Motor neuron (in vitro differentiated cells): ENCODE results near the gene SLC37A1. TPM values are rescaled to one million over a fixed set of nuclear protein-coding genes. Genes with fewer than 3 reads are reported as not detected.

Experiments
- ATAC-seq, 8 experiments: fragments of 200-7000 bp; cut with Tn5 transposase; replicated peaks in 6 of 8; 2 replicates each; pipeline ENCODE4 v1.8.0; 2021; ENCODE audit warnings: mild to moderate bottlenecking in 8 of 8, moderate library complexity in 8 of 8
- H3K27ac ChIP-seq, 2 donors: fragments of 250-450 bp; sonication (Bioruptor Pico); 2 replicates each; pipeline ENCODE4 v1.9.0; 2021; ENCODE audit warnings: antibody characterized with exemption in 2 of 2, mild to moderate bottlenecking in 2 of 2, moderate library complexity in 1 of 2
- H3K4me1 ChIP-seq, 2 donors: fragments of 250-450 bp; sonication (Bioruptor Pico); replicated peaks in 1 of 2; 2 replicates each; pipeline ENCODE4 v1.6.1; 2021; ENCODE audit warnings: antibody characterized with exemption in 2 of 2, mild to moderate bottlenecking in 2 of 2, moderate library complexity in 1 of 2
- H3K4me3 ChIP-seq, 5 donors: fragments of 250-450 bp; sonication (Bioruptor Pico); 2 replicates each; pipeline ENCODE4 v1.9.0; 2021; ENCODE audit warnings: antibody characterized with exemption in 5 of 5, mild to moderate bottlenecking in 5 of 5, moderate library complexity in 4 of 5
- WGBS, 10 experiments: fragments of 450-650 bp; shearing (Covaris generic); methylation state at CpG; one replicate each; pipeline ENCODE4 v1.0.0; 2022; 5-methylcytosine and 5-hydroxymethylcytosine counted together
- in situ Hi-C, 9 experiments: fragments of 400-800 bp; cut with MboI; loops; one replicate each; pipeline ENCODE4 v1.15.0; 2021; ENCODE audit warnings: low sequenced_read_pairs in 9 of 9, low pct_unique_long_range_greater_than_20kb in 2 of 9; ENCODE audit not compliant: unreplicated experiment in 9 of 9
- total RNA-seq, 8 experiments: library from RNA; unstranded; fragments of 300-600 nt; gene quantifications; 2 replicates each; pipeline versions ENCODE4 v1.2.3 to v1.2.4, GENCODE V29; 2022

The SLC37A1 gene
- total RNA-seq, 8 experiments from 2014 or later, result 0.71 to 49.0 (median 14.1) TPM

DNA sequence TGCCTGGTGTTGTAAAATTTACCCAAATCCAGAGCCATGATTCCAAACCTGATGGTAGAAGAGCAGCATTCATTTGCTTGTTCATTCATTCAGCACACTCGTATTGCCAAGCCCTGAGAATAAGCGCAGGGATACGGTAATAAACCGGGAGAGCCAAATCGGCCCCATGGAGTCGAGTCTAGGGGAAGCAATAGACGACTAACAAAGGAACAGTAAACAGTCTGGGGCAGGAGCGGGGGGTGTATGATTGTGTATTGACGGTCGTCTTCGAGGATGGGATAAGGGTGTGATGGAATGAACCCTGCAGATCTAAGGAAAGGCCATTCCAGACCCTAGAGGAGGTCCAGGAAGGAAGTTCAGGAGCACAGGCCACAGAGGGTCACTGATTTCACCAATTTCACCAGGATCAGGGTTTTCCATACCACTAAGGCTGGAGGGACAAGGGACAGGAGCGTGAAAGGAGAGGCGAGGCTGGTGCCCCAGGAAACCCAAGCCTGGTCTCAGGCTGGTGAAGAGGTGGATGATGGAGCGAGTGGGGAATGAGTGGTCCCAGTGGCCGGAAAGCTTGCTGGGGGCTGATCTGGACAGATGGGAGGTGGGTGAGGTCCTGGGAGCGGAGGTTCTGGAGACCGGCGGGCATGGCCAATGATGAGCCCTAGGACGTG, 78.6 kb downstream of the SLC37A1 start:
- Histone ChIP-seq H3K4me3 (no peak overlapping the region), H3K27ac (no peak overlapping the region), H3K4me1 (peaks cover 6 to 10% of the 10 kb centered on the region in 2 donors)
- in situ Hi-C loops, result loop anchor here in 2 of 9 experiments (25.0 kb wide), 2 partner anchors 220 to 245 kb away; no protein-coding TSS in a partner anchor
- ATAC-seq, result no peak
- WGBS, 10 experiments, result 41 to 94% (median 74%) methylated on average over 3 to 13 of the region's 19 CpGs; no CpG with 5 or more reads in 2 of the 10 experiments

DNA sequence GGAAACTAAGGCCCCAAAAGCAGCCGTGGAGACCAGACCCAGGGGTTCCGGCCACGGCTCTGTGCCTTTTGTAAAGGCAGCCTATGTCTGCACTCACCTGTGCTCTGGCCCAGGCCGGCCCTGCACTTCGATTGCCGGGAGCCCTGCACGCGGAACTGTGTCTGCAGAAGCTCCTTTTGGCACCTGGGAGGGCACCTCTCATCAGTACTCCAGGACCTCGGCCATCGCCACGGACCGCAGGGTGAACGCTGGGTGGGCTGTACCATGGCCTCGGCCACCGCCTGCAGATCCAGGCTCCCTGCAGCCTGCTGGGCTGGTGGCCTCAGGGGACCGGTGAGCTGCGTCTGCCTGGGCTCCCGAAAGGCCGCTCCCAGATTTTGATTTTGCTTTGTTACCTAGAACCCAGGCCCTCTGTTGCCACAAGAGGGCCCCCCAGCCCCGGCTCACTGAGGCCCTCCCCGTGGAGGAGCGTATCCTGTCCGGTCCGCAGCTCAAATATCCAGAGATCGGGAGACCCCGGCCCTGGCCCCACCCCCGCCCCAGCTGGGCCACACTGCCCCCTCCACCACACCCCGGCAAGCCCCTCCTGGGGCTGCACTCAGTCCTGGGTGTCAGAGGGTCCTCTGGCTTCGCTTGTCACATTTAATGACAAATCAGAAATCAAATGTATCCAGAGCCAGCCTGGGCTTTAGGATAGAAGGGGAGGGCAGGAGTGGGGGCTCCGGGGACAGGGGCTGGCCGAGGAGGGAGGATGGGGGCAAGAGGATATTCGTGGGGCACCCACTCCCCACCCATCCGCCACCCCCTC, 79.6 kb downstream of the SLC37A1 start:
- no peak overlapping the region for H3K4me3 ChIP-seq
- 0 to 62% (median 38%) methylated on average over 1 to 6 of the region's 33 CpGs; no CpG with 5 or more reads in 6 of the 10 experiments for WGBS, 10 experiments
- peak; percentile 89 to 100 (median 98) for ATAC-seq
- in situ Hi-C loops, result loop anchor here in 2 of 9 experiments (25.0 kb wide), 2 partner anchors 219 to 244 kb away; no protein-coding TSS in a partner anchor
- peaks cover 6 to 10% of the 10 kb centered on the region in 2 donors for H3K4me1 ChIP-seq
- H3K27ac ChIP-seq, result no peak overlapping the region

DNA sequence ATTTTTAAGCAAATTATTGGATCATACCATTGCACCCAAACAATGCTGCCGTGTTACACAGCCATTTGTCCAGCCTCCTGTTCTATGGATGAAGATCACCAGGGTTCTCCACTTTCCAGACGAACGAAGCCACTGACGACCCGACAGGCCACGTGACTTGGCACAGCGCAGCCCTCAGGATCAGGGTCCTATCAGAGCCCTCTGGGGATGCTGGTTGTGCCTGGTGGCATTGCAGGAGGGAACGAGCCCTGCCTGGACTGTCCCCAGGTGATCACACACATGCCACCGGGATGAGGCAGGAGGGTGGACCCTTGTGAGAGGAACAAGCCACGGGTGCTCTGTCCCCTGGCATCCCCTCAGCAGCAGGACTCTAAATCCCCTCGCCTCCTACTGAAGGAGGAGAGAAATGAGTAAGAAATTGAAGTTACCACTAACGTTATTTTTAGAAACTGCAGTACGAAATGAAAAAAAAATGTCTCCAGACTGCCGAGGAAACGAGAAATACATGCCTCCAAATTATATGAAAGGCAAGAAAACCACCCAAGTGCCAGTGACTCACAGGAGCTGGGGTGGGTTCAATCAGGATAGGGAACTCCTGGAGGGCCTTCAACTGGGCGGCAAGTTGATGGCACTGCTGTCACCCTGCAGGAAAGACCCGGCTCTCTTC, 81.1 kb downstream of the SLC37A1 start:
- ATAC-seq, result no peak
- 0 to 95% (median 51%) methylated on average over 2 to 15 of the region's 17 CpGs; no CpG with 5 or more reads in 2 of the 10 experiments for WGBS, 10 experiments
- in situ Hi-C loops, result loop anchor here in 2 of 9 experiments (25.0 kb wide), 2 partner anchors 218 to 243 kb away; no protein-coding TSS in a partner anchor
- Histone ChIP-seq H3K27ac (no peak overlapping the region), H3K4me3 (no peak overlapping the region), H3K4me1 (peaks cover 6 to 10% of the 10 kb centered on the region in 2 donors)

DNA sequence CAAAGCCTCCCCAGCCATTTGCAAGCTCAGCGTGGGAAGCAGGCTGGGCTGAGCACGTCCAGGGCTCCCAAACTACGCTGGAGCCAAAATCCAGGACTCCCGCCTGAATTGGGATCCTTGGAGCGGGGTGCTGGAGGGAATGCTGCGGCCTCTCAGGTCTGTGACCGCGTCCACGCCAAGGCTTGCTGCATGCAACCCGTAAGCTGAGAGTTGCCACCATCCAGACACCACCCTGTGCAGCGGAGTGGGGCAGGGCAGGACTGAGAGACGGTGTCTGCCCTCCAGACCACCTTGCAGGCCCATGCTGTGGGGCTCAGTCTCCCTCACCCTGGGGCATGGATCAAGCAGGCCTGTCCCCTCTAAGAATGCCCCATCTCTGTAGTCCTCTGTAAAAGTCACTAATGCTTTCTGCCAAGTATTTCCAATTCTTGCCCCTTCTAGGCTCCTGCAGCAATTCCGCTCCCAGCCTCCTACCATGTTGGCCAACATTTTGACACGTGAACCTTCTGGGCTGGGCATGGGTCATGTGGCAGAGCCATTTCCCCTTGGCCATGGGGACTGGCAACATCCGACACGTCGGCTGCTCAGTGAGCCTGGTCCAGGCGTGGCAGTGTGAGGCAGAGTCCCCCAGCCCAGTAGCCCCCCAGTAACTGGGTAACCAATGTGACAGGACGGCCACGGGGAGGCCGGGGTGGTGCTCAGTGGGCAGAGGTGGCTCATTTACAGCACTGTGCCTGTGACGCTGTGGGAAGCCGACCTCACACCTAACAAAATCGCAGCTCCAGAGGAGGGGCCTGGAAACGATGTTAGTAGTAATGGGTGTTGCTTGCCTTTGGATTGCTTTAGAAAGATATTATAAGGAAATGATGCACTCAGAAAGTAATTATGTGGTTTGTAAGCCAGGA, 81.9 kb downstream of the SLC37A1 start:
- H3K4me3 ChIP-seq, result no peak overlapping the region
- H3K27ac ChIP-seq, result no peak overlapping the region
- ATAC-seq, result no peak
- in situ Hi-C loops, result loop anchor here in 2 of 9 experiments (25.0 kb wide), 2 partner anchors 217 to 242 kb away; no protein-coding TSS in a partner anchor
- WGBS, 10 experiments, result 20 to 100% (median 80%) methylated on average over 1 to 14 of the region's 25 CpGs; no CpG with 5 or more reads in 1 of the 10 experiments
- H3K4me1 ChIP-seq, result peaks cover 6 to 10% of the 10 kb centered on the region in 2 donors

DNA sequence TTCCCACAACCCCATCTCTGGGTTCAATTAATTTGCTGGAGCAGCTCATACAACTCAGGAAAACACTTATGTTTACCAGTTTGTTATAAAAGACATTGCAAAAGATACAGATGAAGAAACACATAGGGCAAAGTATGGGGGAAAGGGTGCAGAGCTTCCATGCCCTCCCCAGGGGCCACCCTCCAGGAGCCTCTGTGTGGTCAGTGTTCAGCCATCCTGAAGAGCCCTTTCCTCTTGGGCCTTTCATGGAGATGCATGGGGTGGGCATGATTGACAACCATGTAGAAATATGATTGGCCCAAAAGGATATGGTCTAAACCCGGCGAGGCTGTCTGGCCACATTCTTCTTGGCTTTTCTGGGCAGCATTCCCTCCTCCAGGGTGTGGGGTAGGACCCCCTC, 83.0 kb downstream of the SLC37A1 start:
- no peak for ATAC-seq
- 82% methylated on average over 2 of the region's 2 CpGs; no CpG with 5 or more reads in 9 of the 10 experiments for WGBS, 10 experiments
- Histone ChIP-seq H3K4me3 (no peak overlapping the region), H3K4me1 (peaks cover 6 to 10% of the 10 kb centered on the region in 2 donors), H3K27ac (no peak overlapping the region)
- in situ Hi-C loops, result loop anchor here in 2 of 9 experiments (25.0 kb wide), 2 partner anchors 216 to 241 kb away; no protein-coding TSS in a partner anchor

DNA sequence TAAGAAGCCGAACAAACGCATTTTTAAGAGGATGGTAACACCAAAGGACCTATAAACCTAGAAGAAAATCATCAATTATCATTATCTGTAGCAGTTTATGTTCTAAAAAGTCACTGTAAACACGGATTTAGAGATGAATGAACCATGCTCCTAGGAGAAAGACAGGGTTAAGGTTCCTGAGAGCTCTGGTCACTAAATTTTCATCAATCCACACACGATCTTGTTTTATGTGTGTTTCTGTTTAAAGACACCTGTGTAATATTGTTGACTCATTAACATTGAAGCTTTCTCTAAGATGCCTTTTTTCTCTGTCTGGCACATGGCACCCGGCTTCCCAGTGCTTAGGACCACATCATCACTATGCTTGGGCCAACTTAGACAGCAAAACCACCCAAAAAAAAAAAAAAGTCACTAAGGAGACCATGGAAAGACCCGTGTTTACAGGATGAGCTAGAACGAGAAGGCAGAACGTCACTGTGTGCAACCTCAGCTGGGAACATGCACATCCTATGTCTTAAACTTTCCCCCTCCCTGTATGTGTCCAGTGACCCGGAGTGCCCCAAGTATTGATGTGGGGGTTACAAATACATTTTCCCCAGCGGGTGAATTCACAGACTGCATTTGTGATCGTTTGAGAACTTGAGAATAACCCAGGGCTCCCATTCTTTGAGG, 84.0 kb downstream of the SLC37A1 start:
- 13 to 93% (median 82%) methylated on average over 2 to 10 of the region's 11 CpGs for WGBS, 10 experiments
- in situ Hi-C loops, result loop anchor here in 2 of 9 experiments (25.0 kb wide), 2 partner anchors 215 to 240 kb away; no protein-coding TSS in a partner anchor
- H3K4me3 ChIP-seq, result no peak overlapping the region
- no peak for ATAC-seq
- no peak overlapping the region for H3K27ac ChIP-seq
- peaks cover 6 to 10% of the 10 kb centered on the region in 2 donors for H3K4me1 ChIP-seq

DNA sequence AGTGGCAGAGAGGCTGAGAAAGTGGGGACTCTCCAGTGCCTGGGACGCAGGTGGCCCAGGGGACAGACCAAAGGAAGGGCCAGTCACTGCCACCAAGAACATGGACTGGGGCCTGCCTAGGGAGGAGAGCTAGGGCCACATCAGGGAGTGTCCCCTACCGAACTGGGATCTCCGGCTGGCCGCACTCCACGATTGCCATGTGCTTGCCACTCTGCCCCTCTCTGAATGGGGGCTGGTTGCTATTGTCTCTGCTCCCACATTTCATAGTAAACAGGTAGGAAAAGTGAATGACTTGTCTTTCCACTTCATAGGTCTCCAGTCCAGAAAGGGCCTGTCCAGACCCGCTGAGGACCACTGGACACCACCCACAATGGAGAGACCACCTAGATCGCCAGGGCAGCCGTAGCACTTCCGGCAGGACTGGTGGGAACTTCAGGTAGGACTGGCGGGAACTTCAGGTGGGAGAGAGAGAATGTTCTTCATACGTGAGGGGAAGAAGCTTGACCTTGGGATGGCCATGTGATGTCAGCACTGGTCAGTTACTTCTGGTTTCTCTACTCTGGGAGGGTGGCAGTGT, 84.6 kb downstream of the SLC37A1 start:
- ATAC-seq, result no peak
- 80 to 94% (median 83%) methylated on average over 1 to 4 of the region's 11 CpGs; no CpG with 5 or more reads in 2 of the 10 experiments for WGBS, 10 experiments
- in situ Hi-C loops, result loop anchor here in 2 of 9 experiments (25.0 kb wide), 2 partner anchors 214 to 239 kb away; no protein-coding TSS in a partner anchor

DNA sequence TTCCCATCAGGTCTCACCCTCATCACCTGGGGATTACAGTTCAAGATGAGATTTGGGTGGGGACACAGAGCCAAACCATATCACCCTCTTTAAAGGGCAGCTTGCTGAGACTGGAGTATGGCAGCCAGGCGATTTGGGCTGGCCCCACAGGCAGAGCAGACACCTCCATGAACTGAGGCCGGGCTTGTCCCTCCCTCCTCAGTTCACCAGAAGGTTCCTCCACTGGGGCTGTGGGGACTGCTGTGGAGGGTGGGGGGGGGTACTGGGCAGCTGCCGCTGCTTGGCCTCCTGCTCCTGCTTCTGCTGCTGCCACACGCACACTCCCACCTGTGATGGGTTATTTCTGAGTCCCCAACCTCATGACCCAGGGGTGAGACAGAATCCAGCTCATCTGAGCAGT, 85.8 kb downstream of the SLC37A1 start:
- in situ Hi-C loops, result loop anchor here in 2 of 9 experiments (25.0 kb wide), 2 partner anchors 213 to 238 kb away; no protein-coding TSS in a partner anchor
- ATAC-seq, result no peak
- 0 to 100% (median 100%) methylated on average over 1 of the region's 4 CpGs; no CpG with 5 or more reads in 7 of the 10 experiments for WGBS, 10 experiments
- no peak overlapping the region for H3K27ac ChIP-seq
- no peak overlapping the region for H3K4me3 ChIP-seq
- no peaks in the 10 kb centered on the region for H3K4me1 ChIP-seq

More for the DNA sequence above, 84.6 kb downstream of the SLC37A1 start:
- H3K4me3 ChIP-seq, result no peak overlapping the region
- peaks cover 6% of the 10 kb centered on the region in 2 donors for H3K4me1 ChIP-seq
- H3K27ac ChIP-seq, result no peak overlapping the region

DNA sequence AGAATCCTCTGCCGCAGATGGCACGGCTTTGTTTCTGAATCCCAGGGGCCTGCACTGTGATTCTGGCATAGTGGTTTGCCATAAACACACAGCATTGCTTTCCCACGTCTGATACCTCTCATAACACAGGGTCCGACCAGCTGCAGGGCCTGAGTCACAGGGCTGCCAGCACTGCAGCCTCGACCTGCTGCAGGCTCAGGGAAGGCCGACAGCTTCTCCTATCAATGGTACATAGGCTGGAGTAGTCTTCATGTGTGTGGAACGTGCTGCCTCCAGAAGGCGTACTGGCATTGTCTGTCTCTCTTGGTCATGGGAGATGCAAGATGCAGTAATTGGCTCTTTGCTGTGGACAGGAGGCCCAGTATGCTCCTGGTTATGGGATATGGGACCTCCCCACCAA, 86.3 kb downstream of the SLC37A1 start:
- WGBS, 10 experiments, result 0 to 53% (median 20%) methylated on average over 2 to 5 of the region's 8 CpGs; no CpG with 5 or more reads in 6 of the 10 experiments
- ATAC-seq, result peak in 2 of 8 experiments; percentile 28 to 29
- in situ Hi-C loops, result loop anchor here in 3 of 9 experiments (25.0 kb wide), 2 partner anchors 212 to 237 kb away; no protein-coding TSS in a partner anchor
- Histone ChIP-seq H3K27ac (no peak overlapping the region), H3K4me1 (no peaks in the 10 kb centered on the region), H3K4me3 (no peak overlapping the region)

DNA sequence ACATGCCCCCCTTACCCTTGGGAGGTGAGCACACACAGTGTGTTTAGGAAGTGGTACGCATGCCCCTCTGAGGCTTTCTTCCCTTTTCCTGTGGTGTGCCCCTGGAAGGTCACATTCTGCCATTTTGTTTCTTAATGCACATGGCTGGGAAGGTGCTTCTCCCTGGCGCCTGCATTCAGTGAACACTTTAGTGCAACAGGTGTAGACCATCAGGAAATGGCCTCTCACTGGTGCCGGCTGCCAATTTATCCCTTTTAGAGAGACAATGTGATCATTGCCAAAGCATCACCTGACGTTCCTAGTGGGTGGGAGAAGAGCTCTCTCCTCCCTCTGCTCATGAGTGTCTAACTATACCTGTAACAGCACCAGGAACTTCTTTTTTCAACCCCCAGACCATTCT, 88.0 kb downstream of the SLC37A1 start:
- no peak overlapping the region for H3K27ac ChIP-seq
- in situ Hi-C loops, result loop anchor here in 1 of 9 experiments (25.0 kb wide), 1 partner anchor 211 kb away; no protein-coding TSS in a partner anchor
- WGBS, 10 experiments, result 0 to 100% (median 79%) methylated on average over 1 to 3 of the region's 4 CpGs; no CpG with 5 or more reads in 3 of the 10 experiments
- H3K4me1 ChIP-seq, result no peaks in the 10 kb centered on the region
- H3K4me3 ChIP-seq, result no peak overlapping the region
- no peak for ATAC-seq

DNA sequence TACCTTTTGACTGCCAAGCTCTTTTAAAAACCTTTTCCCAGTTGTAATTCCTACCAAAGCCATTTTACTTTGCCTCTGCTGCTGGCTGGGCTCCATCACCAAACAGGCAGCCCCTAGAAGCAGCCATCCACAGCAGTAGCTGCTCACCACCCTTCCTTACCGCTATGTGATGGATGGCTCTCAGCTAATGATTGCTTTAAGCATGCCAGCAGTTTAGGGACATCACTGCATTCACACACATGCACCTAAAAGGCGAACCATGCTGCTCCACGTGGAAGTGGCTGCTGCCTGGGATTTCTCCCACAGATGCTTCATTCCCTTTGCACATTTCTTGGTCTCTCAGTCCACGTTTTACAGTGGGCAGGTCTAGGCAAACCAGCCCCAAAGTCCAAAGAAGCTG, 93.5 kb downstream of the SLC37A1 start:
- WGBS, 10 experiments, result 15 to 75% (median 60%) methylated on average over 1 to 4 of the region's 4 CpGs; no CpG with 5 or more reads in 3 of the 10 experiments
- H3K4me1 ChIP-seq, result peaks cover 2 to 9% of the 10 kb centered on the region in 2 donors
- H3K4me3 ChIP-seq, result no peak overlapping the region
- peak overlapping the region in 1 of 2 donors; percentile 7 for H3K27ac ChIP-seq
- ATAC-seq, result peak in 5 of 8 experiments; percentile 60 to 77 (median 67)
- in situ Hi-C loops, result loop anchor here in 1 of 9 experiments (25.0 kb wide), 1 partner anchor 205 kb away; no protein-coding TSS in a partner anchor
